GM10266 (cell line): ENCODE data around the gene DBI.

Experiments used
- DNase-seq: peaks from one replicate; pipeline ENCODE4 v3.0.0; 2012; ENCODE audit errors: extremely low spot score
- TF ChIP-seq, protein P1 (sequence below): IDR thresholded peaks from 2 replicates; pipeline ENCODE4 v1.5.1; 2012; ENCODE audit warnings: mild to moderate bottlenecking, low read depth; ENCODE audit not compliant: control insufficient read depth, insufficient read depth; ENCODE audit errors: missing control alignments

Gene DBI

DNA sequence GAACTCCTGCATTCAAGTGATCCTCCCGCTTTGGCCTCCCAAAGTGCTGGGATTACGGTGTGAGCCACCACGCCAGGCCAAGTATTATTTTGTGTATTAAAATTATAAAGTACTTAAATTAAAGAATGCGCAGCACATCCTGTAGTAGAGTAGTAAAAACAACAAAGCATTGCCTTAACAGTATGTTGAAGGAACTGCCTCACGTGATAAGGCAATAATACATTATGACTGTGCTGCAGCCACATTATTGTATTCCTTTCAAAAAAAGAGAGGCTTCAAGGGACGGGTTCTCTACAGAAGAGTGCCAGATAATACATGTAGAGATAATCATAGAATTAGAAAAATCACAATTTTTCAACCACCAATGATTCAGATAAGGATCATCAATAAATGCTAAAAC is 33.8 kb upstream of the DBI start:
- no peak for DNase-seq
- TF ChIP-seq, protein P1, sequence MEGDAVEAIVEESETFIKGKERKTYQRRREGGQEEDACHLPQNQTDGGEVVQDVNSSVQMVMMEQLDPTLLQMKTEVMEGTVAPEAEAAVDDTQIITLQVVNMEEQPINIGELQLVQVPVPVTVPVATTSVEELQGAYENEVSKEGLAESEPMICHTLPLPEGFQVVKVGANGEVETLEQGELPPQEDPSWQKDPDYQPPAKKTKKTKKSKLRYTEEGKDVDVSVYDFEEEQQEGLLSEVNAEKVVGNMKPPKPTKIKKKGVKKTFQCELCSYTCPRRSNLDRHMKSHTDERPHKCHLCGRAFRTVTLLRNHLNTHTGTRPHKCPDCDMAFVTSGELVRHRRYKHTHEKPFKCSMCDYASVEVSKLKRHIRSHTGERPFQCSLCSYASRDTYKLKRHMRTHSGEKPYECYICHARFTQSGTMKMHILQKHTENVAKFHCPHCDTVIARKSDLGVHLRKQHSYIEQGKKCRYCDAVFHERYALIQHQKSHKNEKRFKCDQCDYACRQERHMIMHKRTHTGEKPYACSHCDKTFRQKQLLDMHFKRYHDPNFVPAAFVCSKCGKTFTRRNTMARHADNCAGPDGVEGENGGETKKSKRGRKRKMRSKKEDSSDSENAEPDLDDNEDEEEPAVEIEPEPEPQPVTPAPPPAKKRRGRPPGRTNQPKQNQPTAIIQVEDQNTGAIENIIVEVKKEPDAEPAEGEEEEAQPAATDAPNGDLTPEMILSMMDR, result no peak

DNA sequence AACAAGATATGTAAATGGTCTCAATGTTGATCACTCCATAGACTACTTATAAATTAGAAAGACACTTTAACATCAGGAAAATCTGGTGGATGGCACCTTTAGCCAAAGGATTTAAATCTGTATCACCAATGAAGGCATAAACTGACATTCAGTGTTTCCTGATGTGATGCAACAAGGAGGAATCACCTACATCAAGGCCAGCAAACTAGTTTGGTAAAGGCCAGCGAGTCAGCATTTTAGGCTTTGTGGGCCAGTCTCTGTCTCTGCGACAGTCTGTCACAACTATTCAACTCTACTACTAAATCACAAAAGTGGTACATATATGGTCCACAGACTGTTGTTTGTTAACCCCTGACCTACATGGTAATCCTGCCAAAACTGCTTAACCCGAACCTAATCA is 33.4 kb upstream of the DBI start:
- TF ChIP-seq, protein P1, result no peak
- no peak for DNase-seq

DNA sequence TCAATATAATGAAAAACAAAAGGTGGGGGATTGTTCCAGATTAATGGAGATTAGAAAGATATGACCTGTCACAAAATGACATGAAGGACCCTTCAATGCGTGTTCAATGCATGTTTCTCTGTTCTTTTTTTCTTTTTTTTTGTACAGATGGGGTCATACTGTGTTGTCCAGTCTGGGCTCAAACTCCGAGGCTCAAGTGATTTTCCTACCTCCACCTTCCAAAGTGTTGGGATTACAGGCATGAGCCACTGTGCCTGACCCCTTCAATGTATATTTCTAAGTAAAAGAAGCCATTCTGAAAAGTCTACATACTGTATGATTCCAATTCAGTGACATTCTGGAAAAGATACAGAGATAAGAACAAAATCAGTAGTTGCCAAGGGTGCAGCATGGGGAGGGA is 32.9 kb upstream of the DBI start:
- DNase-seq, result no peak
- TF ChIP-seq, protein P1, result no peak

DNA sequence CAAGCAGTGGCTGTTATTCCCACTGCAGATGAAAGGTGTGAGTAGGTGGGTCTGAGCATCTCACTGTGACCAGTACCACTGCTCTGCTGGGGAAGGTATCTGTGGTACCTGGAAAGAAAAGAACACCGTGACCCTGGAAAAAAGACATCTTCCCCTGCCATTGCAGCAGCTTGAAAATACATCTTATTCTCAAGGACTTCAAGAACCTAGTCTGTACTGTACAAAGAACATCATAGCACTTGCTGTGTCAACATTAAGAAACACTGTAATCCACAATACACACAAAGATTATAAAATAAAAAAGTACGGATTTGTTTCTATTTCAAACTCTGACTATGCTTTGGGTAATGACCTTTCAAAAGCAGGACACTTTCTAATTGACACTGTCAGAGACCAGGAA is 29.0 kb upstream of the DBI start:
- TF ChIP-seq, protein P1, result no peak
- no peak for DNase-seq

DNA sequence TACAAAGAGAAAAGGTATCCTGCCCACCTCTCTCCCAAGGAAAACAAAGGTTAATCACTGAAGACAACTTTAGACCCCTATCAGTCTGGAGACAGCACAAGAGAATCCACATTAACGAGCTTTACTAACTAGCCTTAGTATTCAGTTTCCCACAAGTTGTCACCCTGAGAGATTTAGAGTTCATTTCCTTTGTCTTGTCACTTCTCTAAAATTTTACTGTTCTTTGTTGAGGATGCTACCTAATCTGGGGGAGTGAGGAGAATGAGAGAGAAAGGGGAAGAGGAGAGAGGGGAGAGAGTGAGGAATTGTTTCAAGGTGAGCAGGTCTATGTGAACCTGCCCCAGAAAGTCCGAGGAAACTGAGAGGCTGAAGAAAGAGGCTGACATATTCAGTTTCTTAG is 28.5 kb upstream of the DBI start:
- TF ChIP-seq, protein P1, result no peak
- no peak for DNase-seq

DNA sequence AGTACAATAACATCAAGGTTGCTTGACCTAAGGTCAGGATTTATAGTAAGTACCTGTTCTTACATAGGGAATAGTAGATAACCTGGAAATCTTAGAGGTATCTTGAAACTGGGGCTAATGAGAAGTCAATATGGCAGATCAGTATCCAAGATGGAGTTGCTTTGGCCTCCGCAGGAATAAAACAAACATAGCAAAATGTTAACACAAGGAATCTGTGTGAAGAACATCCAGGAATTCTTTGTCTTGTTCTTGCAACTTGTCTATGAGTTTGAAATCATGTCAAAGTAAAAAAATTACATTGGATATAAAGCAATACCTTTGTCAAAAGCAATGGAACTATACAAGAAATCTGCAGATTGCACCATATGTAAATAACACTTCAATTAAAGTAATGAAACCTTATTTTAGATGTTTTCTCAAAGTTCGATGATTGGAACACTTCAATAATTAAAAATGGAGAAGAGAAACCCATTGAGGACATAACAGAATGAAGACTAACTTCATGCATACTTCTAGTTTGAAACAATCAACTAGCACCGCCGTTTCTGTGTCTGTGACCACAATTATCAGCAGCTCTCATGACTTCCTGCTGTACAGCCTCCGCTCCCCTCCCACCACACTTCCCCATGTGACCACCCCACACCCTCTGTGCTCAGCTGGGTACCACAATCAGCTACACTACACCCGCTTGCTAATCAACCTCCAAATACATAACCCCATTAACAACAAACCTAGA is 27.8 kb upstream of the DBI start:
- TF ChIP-seq, protein P1, result no peak
- DNase-seq, result peak; percentile 75

DNA sequence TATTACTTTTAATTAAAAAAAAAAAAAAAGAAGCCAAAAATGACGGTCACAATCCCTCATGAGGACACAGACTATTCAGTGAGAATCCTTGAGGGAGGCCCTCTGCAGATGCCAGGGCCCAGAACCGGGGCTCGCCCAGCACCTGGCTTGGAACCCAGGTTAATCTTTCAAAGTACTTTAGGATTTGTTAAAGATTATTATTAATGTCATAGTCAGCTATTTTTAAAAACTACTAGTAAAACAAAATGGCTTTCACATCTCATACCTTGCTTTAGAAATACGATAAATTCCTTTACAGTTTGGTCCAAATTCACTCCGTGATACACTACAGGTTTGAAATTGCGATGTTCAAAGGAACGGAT is 27.2 kb upstream of the DBI start:
- DNase-seq, result no peak
- TF ChIP-seq, protein P1, result no peak
